HEK293 (cell line): ENCODE results near the gene DCN.

ENCODE experiments used
- CTCF ChIA-PET: fragments of 350-600 bp; formaldehyde crosslinking; extraction: SDS; loops from one replicate; lab custom pipeline; 2021; ENCODE audit warnings: antibody characterized with exemption; lab: Yijun Ruan, JAX
- POLR2A ChIA-PET: fragments of 300-600 bp; formaldehyde crosslinking; extraction: SDS; loops from one replicate; lab custom pipeline; 2020; ENCODE audit warnings: antibody characterized with exemption, inconsistent platforms; lab: Yijun Ruan, JAX
- H3K27ac ChIP-seq: fragments of 200-500 bp; sonication (Bioruptor generic); 2 replicates; pipeline ENCODE4 v1.5.1; 2014; ENCODE audit warnings: low read depth, low read length, control low read depth, inconsistent platforms; ENCODE audit errors: extremely low read depth
- H3K36me3 ChIP-seq, 2 experiments: fragments of 200-500 bp in 1 of 2; sonication (Bioruptor generic) in 1 of 2; 1 replicate in 1 of 2; 2 replicates in 1 of 2; pipeline ENCODE4 v1.5.1; 2014 to 2017; ENCODE audit warnings: inconsistent platforms in 2 of 2, low read length in 2 of 2; ENCODE audit not compliant: control insufficient read depth in 2 of 2, insufficient read depth in 1 of 2
- H3K4me1 ChIP-seq: fragments of 200-500 bp; sonication (Bioruptor generic); 2 replicates; pipeline ENCODE4 v1.5.1; 2014; ENCODE audit warnings: mild to moderate bottlenecking, low read length, inconsistent platforms; ENCODE audit not compliant: control insufficient read depth, insufficient read depth
- H3K4me3 ChIP-seq: 2 replicates; pipeline ENCODE4 v1.5.1; 2011; ENCODE audit warnings: low read depth, mild to moderate bottlenecking, control low read depth, low read length, moderate library complexity
- H3K9me3 ChIP-seq: fragments of 200-500 bp; sonication (Bioruptor generic); 2 replicates; pipeline ENCODE4 v1.5.1; 2014; ENCODE audit warnings: low read depth, low read length, inconsistent platforms; ENCODE audit not compliant: control insufficient read depth, insufficient read depth
- KLF7 ChIP-seq: fragments of 450-650 bp; formaldehyde crosslinking; IDR thresholded peaks from 2 replicates; pipeline ENCODE4 v1.5.1; 2016; ENCODE audit warnings: missing biosample characterization, missing genetic modification characterization, borderline replicate concordance
- REST ChIP-seq: fragments of 450-650 bp; formaldehyde crosslinking; IDR thresholded peaks from 2 replicates; pipeline ENCODE4 v1.5.1; 2016; ENCODE audit warnings: missing biosample characterization, missing genetic modification characterization
- ZBTB48 ChIP-seq: fragments of 450-650 bp; formaldehyde crosslinking; IDR thresholded peaks from 2 replicates; pipeline ENCODE4 v1.5.1; 2016; ENCODE audit warnings: missing biosample characterization, missing genetic modification characterization
- ZFP3 ChIP-seq: fragments of 450-650 bp; formaldehyde crosslinking; IDR thresholded peaks from 2 replicates; pipeline ENCODE4 v1.5.1; 2016; ENCODE audit warnings: low read depth, missing biosample characterization, missing genetic modification characterization
- ZFP69B ChIP-seq: fragments of 450-650 bp; formaldehyde crosslinking; IDR thresholded peaks from 2 replicates; pipeline ENCODE4 v1.5.1; 2016; ENCODE audit warnings: missing biosample characterization, missing genetic modification characterization
- ZNF19 ChIP-seq: fragments of 450-650 bp; formaldehyde crosslinking; IDR thresholded peaks from 2 replicates; pipeline ENCODE4; 2016; ENCODE audit warnings: missing biosample characterization, missing genetic modification characterization, low read depth
- ZNF2 ChIP-seq: fragments of 450-650 bp; formaldehyde crosslinking; IDR thresholded peaks from 2 replicates; pipeline ENCODE4 v1.5.1; 2016; ENCODE audit warnings: missing biosample characterization, missing genetic modification characterization
- ZNF394 ChIP-seq: fragments of 450-650 bp; formaldehyde crosslinking; IDR thresholded peaks from 2 replicates; pipeline ENCODE4 v1.5.1; 2016; ENCODE audit warnings: missing biosample characterization, missing genetic modification characterization, mild to moderate bottlenecking, moderate library complexity, borderline replicate concordance
- ZNF518A ChIP-seq: fragments of 450-650 bp; formaldehyde crosslinking; conservative IDR thresholded peaks from 2 replicates; pipeline ENCODE4 v1.5.1; 2016; ENCODE audit warnings: low read depth, missing biosample characterization, missing genetic modification characterization
- ZNF521 ChIP-seq: fragments of 450-650 bp; formaldehyde crosslinking; IDR thresholded peaks from 2 replicates; pipeline ENCODE4 v1.5.1; 2017; ENCODE audit warnings: missing biosample characterization, mild to moderate bottlenecking, missing genetic modification characterization
- ZNF549 ChIP-seq: fragments of 450-650 bp; IDR thresholded peaks from 2 replicates; pipeline ENCODE4 v1.5.1; 2018; ENCODE audit warnings: missing biosample characterization, missing genetic modification characterization, mild to moderate bottlenecking, inconsistent platforms, moderate library complexity
- ZNF561 ChIP-seq: fragments of 450-650 bp; IDR thresholded peaks from 2 replicates; pipeline ENCODE4 v1.5.1; 2018; ENCODE audit warnings: missing biosample characterization, missing genetic modification characterization, borderline replicate concordance
- ZNF571 ChIP-seq: fragments of 450-650 bp; formaldehyde crosslinking; IDR thresholded peaks from 2 replicates; pipeline ENCODE4 v1.5.0; 2017; ENCODE audit warnings: missing biosample characterization, missing genetic modification characterization
- ZNF585B ChIP-seq: fragments of 450-650 bp; formaldehyde crosslinking; IDR thresholded peaks from 2 replicates; pipeline ENCODE4 v1.5.1; 2016; ENCODE audit warnings: missing biosample characterization, missing genetic modification characterization
- ZNF596 ChIP-seq: fragments of 450-650 bp; IDR thresholded peaks from 2 replicates; pipeline ENCODE4 v1.5.0; 2018; ENCODE audit warnings: missing biosample characterization, mild to moderate bottlenecking, missing genetic modification characterization, moderate library complexity
- ZNF600 ChIP-seq: fragments of 450-650 bp; formaldehyde crosslinking; IDR thresholded peaks from 2 replicates; pipeline ENCODE4 v1.5.1; 2016; ENCODE audit warnings: missing biosample characterization, missing genetic modification characterization
- ZNF626 ChIP-seq: fragments of 450-650 bp; sonication (Bioruptor Pico); formaldehyde crosslinking; IDR thresholded peaks from 2 replicates; pipeline ENCODE4 v1.5.1; 2018; ENCODE audit warnings: missing biosample characterization, missing genetic modification characterization, inconsistent platforms
- ZNF629 ChIP-seq: fragments of 450-650 bp; formaldehyde crosslinking; IDR thresholded peaks from 2 replicates; pipeline ENCODE4 v1.5.1; 2017; ENCODE audit warnings: missing biosample characterization, missing genetic modification characterization
- ZNF658 ChIP-seq: fragments of 450-650 bp; formaldehyde crosslinking; IDR thresholded peaks from 2 replicates; pipeline ENCODE4; 2016; ENCODE audit warnings: missing biosample characterization, missing genetic modification characterization
- ZNF664 ChIP-seq: fragments of 450-650 bp; formaldehyde crosslinking; IDR thresholded peaks from 2 replicates; pipeline ENCODE4 v1.5.1; 2016; ENCODE audit warnings: missing biosample characterization, missing genetic modification characterization
- ZNF791 ChIP-seq: fragments of 450-650 bp; formaldehyde crosslinking; IDR thresholded peaks from 2 replicates; pipeline ENCODE4 v1.5.1; 2016; ENCODE audit warnings: missing biosample characterization, missing genetic modification characterization
- TF ChIP-seq, protein P1 (sequence below): fragments of 450-650 bp; formaldehyde crosslinking; IDR thresholded peaks from 2 replicates; pipeline ENCODE4 v1.5.1; 2017; ENCODE audit warnings: missing biosample characterization, missing genetic modification characterization
- TF ChIP-seq, protein P2 (sequence below): fragments of 450-650 bp; formaldehyde crosslinking; optimal IDR thresholded peaks from 2 replicates; pipeline ENCODE3; 2016; ENCODE audit warnings: missing biosample characterization, mild to moderate bottlenecking, missing genetic modification characterization

The DCN gene

GRCh38 chr12:91144053-91144452, 38.6 kb downstream of the DCN start (continued):
- TF ChIP-seq ZNF549 (no peak), ZNF561 (tag by site-specific recombination) (no peak), ZNF791 (tag by site-specific recombination) (no peak), REST (tag by site-specific recombination) (no peak), ZNF658 (no peak), ZNF585B (no peak), ZNF19 (tag by site-specific recombination) (no peak), ZNF596 (tag by site-specific recombination) (no peak), ZNF664 (no peak)
- TF ChIP-seq, protein P1, sequence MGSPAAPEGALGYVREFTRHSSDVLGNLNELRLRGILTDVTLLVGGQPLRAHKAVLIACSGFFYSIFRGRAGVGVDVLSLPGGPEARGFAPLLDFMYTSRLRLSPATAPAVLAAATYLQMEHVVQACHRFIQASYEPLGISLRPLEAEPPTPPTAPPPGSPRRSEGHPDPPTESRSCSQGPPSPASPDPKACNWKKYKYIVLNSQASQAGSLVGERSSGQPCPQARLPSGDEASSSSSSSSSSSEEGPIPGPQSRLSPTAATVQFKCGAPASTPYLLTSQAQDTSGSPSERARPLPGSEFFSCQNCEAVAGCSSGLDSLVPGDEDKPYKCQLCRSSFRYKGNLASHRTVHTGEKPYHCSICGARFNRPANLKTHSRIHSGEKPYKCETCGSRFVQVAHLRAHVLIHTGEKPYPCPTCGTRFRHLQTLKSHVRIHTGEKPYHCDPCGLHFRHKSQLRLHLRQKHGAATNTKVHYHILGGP (tag by site-specific recombination) = no peak

DNA sequence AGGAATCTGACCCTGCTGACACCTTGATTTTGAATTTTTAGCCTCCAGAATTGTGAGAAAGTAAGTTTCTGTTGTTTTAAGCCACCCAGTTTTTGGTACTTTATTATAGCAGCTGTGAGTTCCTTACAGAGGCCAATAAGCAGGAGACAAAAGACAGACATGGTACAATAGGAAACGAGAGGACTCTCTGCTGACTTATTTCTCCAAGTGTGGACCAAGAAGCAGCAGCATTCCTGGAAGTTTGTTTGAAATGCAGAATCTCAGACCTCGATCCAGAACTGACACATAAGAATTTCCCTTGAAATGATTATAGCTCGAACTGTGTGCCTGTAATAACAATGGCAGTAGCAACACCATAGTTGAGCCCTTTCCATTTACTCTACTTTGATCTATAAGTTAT, 39.4 kb downstream of the DCN start:
- Histone ChIP-seq H3K4me3 (no peak overlapping the region), H3K27ac (no peak overlapping the region), H3K9me3 (no peaks in the 10 kb centered on the region), H3K36me3 (no peaks in the 10 kb centered on the region), H3K4me1 (peaks cover 12% of the 10 kb centered on the region; the same call in 1 of the 2 replicates)
- ChIA-PET POLR2A (no interaction called here), CTCF (interaction anchor here (0.6 to 0.9 kb wide), 2 partner anchors 35 to 184 kb away, joined by 4 read pairs; no protein-coding TSS in a partner anchor)
- TF ChIP-seq ZNF600 (tag by site-specific recombination) (no peak), ZNF521 (tag by site-specific recombination) (no peak), ZFP3 (tag by site-specific recombination) (no peak), ZNF394 (tag by site-specific recombination) (no peak), ZNF629 (tag by site-specific recombination) (no peak), ZBTB48 (no peak), ZNF626 (tag by site-specific recombination) (no peak), ZNF571 (no peak), KLF7 (no peak), ZNF2 (tag by site-specific recombination) (no peak), ZNF518A (tag by site-specific recombination) (no peak), ZFP69B (tag by site-specific recombination) (no peak)
- TF ChIP-seq, protein P2, sequence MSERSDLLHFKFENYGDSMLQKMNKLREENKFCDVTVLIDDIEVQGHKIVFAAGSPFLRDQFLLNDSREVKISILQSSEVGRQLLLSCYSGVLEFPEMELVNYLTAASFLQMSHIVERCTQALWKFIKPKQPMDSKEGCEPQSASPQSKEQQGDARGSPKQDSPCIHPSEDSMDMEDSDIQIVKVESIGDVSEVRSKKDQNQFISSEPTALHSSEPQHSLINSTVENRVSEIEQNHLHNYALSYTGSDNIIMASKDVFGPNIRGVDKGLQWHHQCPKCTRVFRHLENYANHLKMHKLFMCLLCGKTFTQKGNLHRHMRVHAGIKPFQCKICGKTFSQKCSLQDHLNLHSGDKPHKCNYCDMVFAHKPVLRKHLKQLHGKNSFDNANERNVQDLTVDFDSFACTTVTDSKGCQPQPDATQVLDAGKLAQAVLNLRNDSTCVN (tag by site-specific recombination) = no peak
